Body of pancreas (tissue), 4 donors: Measurements from ENCODE around the gene GRIK1.

Experiments used
- CTCF ChIP-seq, 7 experiments: fragments of 450-650 bp in 4 of 7; fragments of 200-600 bp in 3 of 7; sonication (generic) in 3 of 7; IDR thresholded peaks; one replicate each; pipeline ENCODE4 v1.5.1; 2016 to 2019; ENCODE audit warnings: antibody characterized with exemption in 7 of 7
- POLR2A ChIP-seq, 3 donors: fragments of 450-650 bp; IDR thresholded peaks; one replicate each; pipeline ENCODE4 v1.6.1; 2016; ENCODE audit warnings: antibody characterized with exemption in 3 of 3, mild to moderate bottlenecking in 2 of 3

GRCh38 chr21:29675451-29675850 is 264.3 kb downstream of the GRIK1 start:
- TF ChIP-seq CTCF (IDR thresholded peaks at IDR 0.05) (no peak), POLR2A (IDR thresholded peaks at IDR 0.05) (no peak)
